ENCODE results near the gene DTL. TPM values are rescaled to one million over a fixed set of nuclear protein-coding genes. Genes with fewer than 3 reads are reported as not detected.
A peak's percentile ranks its signal among the peaks of the same experiment; 100 is the strongest.

Gene DTL
- total RNA-seq, 1 experiment from 2014 or later, result 73.0 TPM

DNA sequence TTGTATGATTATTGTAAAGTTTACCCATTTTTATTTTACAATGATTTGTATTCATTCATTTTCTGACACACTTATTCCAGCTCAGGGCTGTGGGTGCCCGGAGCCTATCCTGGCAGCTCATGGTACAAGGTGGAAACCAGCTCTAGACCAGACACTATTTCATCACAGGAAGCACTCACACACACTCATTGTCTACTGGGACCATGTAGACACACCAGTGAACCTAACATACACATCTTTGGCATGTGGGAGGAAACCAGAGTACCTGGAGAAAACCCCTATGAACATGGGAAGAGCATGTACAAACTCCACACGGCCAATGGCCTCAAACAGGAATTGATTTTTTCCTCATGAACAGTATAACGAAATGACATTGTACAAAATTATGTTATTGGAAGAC lies 2.4 kb downstream of the DTL start:
- Histone ChIP-seq H3K4ac (ENCODE audit: low read depth, low read length) (no peak overlapping the region), H3K79me1 (ENCODE audit: insufficient read depth, low read depth, low read length, poor library complexity, severe bottlenecking) (no peaks in the 10 kb centered on the region), H3K56ac (ENCODE audit: insufficient read length, low read depth, low read length) (no peak overlapping the region), H2BK12ac (ENCODE audit: insufficient read length, low read depth, low read length) (no peak overlapping the region), H3K18ac (ENCODE audit: insufficient read length, low read depth, low read length) (no peak overlapping the region), H2BK5ac (ENCODE audit: insufficient read length, low read length) (no peak overlapping the region), H3K4me2 (ENCODE audit: insufficient read depth, insufficient read length, low read length) (peak overlapping the region; percentile 22), H3K9me3 (ENCODE audit: control insufficient read depth, low read depth, low read length) (no peaks in the 10 kb centered on the region), H3K14ac (ENCODE audit: insufficient read depth, low read length) (no peak overlapping the region), H4K5ac (ENCODE audit: insufficient read length, low read depth, low read length) (no peak overlapping the region), H3K4me1 (ENCODE audit: insufficient read depth, low read length) (no peaks in the 10 kb centered on the region), H3T11ph (ENCODE audit: low read length) (no peak overlapping the region), H3K27ac (ENCODE audit: insufficient read length, low read depth, low read length) (no peak overlapping the region), H2BK120ac (ENCODE audit: low read depth, low read length, poor library complexity, severe bottlenecking) (no peak overlapping the region), H4K8ac (replicated peaks; ENCODE audit: insufficient read length, low read depth, low read length) (no peak overlapping the region), H2BK20ac (ENCODE audit: low read depth, low read length, poor library complexity, severe bottlenecking) (no peak overlapping the region), H3K9ac (ENCODE audit: extremely low read depth, insufficient read length, low read length) (no peak overlapping the region), H3K79me2 (ENCODE audit: insufficient read depth, low read length) (peaks cover 22% of the 10 kb centered on the region; the same call in 1 of the 2 replicates), H3K23ac (ENCODE audit: insufficient read length, low read depth, low read length) (no peak overlapping the region), H4K91ac (ENCODE audit: insufficient read length, low read depth, low read length) (no peak overlapping the region), H2BK15ac (ENCODE audit: low read depth, low read length) (no peak overlapping the region), H2AFZ (ENCODE audit: low read length) (no peak overlapping the region), H3K23me2 (ENCODE audit: insufficient read length, low read depth, low read length, poor library complexity, severe bottlenecking) (peaks cover 5% of the 10 kb centered on the region), H3K27me3 (ENCODE audit: insufficient read depth, low read length) (no peaks in the 10 kb centered on the region), H2AK5ac (ENCODE audit: insufficient read length, low read length) (no peak overlapping the region), H4K20me1 (ENCODE audit: control insufficient read depth, insufficient read depth, insufficient read length) (no peaks in the 10 kb centered on the region)
- Mint-ChIP-seq H3K4me1 (peaks cover 21 to 28% of the 10 kb centered on the region in 2 experiments), H3K9me3 (peaks cover 0 to 3% of the 10 kb centered on the region in 2 experiments; a peak in 1 of 5 replicates), H3K36me3 (ENCODE audit: insufficient read depth in 1 of 3, low read depth in 3 of 3) (peaks cover 11 to 21% (median 16%) of the 10 kb centered on the region in 3 experiments; a peak in 6 of 7 replicates), H3K27me3 (ENCODE audit: low read depth) (no peaks in the 10 kb centered on the region), H3K4me3 (peak overlapping the region; percentile 27 to 98), H3K27ac (no peak overlapping the region)
- no CpG with 5 or more reads among the region's 3 CpGs for WGBS (ENCODE audit: extremely low coverage, insufficient read length, low lambda C conversion rate)
- TF ChIP-seq, protein P1, sequence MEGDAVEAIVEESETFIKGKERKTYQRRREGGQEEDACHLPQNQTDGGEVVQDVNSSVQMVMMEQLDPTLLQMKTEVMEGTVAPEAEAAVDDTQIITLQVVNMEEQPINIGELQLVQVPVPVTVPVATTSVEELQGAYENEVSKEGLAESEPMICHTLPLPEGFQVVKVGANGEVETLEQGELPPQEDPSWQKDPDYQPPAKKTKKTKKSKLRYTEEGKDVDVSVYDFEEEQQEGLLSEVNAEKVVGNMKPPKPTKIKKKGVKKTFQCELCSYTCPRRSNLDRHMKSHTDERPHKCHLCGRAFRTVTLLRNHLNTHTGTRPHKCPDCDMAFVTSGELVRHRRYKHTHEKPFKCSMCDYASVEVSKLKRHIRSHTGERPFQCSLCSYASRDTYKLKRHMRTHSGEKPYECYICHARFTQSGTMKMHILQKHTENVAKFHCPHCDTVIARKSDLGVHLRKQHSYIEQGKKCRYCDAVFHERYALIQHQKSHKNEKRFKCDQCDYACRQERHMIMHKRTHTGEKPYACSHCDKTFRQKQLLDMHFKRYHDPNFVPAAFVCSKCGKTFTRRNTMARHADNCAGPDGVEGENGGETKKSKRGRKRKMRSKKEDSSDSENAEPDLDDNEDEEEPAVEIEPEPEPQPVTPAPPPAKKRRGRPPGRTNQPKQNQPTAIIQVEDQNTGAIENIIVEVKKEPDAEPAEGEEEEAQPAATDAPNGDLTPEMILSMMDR (conservative IDR thresholded peaks at IDR 0.05), result no peak
- no peak for DNase-seq

All from H9 (cell line).